ENCODE results near the gene CACNG6.
"Not testable (repeated sequence)": the region's sequence is repeated elsewhere in the genome, so short reads cannot be mapped to it uniquely, and the experiment has no call there.

CACNG6 gene

DNA sequence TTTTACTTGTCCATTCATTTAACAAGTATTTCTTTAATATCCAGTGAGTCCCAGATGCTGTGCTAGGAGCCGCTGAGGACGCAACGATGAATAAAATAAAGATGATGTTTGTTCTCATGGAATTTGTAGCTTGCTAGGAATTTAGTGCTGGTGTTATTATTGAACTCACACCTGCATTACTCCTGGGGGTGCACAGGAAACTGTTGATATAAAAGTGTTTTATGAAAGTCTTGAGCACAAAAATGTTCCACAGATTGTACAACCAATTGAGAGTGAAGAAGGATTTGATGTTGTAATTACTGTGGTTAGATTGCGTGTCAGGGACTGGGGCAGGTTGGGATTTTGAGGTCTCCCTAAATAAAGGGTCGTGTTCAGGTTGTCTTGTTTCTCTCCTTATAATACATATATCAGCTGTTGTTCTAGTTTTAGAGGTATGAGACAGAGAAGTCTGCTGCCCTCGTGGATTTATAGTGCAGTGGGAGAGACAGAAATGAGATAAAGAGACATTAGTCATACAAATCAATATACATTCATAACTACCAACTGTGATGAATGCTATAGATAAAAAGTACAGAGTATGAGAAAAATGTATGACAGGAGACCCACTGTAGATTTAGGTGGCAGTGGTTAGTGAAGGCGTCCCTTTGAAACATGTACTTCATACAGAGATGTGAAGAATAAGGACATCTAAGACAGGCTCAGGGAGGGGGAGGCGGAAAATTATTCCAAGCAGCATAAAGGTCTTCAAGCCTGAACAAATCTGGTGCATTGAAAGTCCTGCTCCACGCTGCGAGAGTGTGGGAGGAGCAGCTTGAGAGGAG, 11.3 kb downstream of the CACNG6 start:
- DNase-seq (ENCODE audit: low spot score): no peak

DNA sequence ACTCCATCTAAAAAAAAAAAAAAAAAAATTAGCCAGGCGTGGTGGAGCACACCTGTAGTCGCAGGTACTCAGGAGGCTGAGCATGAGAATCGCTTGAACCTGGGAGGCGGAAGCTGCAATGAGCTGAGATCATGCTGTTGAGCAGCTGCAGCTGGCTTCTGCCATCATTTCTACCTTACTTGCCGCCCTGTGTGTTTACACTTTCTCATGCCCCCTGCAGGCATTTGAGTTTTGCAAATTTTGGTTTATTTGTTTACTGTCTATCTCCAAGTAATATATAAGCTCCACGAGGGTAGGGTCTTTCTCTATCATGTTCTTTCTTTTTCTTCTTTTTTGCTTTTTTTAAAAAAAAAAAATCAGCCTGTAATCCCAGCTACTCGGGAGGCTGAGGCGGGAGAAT, 18.0 kb downstream of the CACNG6 start:
- DNase-seq (ENCODE audit: low spot score): no peak

DNA sequence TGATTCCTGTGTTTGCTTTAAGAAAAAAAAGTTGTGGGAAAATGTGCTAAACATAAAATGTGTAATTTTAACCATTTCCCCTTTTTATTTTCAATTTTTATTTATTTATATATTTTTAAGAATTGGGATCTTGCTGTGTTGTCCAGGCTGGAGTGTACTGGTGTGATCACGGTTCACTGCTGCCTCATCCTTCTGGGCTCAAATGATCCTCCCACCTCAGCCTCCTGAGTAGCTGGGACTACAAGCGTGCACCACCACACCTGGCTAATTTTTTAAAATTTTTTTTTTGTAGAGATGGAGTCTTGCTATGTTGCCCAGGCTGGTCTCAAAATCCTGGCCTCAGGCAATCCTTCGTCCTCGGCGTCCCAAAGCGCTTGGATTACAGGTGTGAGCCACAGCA, 19.0 kb downstream of the CACNG6 start:
- no peak for DNase-seq (ENCODE audit: low spot score)

DNA sequence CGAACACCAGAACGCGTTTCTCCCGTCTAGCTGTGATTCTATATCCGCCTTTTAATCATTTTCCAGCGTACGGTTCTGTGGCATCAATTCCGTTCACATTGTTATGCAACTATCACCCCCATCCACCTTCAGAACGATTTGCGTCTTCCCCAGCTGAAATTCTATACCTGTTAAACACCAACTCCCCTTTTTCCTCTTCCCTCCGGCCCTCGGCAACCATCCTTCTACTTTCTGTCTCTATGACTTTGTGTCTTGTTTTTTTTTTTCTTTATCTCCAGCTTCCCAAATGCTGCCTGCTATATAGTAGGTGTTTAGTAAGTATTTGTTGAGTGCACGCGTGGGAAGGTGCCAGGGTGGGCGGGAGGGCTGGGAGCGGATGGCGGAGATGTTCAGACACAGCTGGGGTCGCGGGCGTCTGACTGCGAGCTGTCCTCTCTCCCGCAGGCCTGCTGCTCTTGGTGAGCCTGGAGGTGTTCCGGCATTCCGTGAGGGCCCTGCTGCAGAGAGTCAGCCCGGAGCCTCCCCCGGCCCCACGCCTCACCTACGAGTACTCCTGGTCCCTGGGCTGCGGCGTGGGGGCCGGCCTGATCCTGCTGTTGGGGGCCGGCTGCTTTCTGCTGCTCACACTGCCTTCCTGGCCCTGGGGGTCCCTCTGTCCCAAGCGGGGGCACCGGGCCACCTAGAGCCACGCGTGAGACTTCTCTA, 20.2 kb downstream of the CACNG6 start:
- DNase-seq (ENCODE audit: low spot score): no peak

DNA sequence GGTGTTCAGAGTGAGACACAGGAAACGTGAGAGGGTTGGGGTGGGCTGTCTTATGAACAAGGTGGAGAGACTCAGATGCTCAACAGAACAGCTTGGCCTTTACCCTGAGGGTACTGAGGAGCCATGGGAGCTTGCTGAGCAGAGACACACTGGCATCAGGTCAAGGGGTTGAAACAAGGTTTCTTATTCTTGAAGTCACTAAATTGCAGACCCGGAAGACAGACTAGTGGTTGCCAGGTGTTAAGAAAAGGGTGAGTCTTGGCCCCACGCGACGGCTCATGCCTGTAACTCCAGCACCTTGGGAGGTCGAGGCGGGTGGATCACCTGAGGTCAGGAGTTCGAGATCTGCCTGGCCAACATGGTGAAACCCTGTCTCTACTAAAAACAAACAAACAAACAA, 22.4 kb downstream of the CACNG6 start:
- DNase-seq (ENCODE audit: low spot score): no peak

DNA sequence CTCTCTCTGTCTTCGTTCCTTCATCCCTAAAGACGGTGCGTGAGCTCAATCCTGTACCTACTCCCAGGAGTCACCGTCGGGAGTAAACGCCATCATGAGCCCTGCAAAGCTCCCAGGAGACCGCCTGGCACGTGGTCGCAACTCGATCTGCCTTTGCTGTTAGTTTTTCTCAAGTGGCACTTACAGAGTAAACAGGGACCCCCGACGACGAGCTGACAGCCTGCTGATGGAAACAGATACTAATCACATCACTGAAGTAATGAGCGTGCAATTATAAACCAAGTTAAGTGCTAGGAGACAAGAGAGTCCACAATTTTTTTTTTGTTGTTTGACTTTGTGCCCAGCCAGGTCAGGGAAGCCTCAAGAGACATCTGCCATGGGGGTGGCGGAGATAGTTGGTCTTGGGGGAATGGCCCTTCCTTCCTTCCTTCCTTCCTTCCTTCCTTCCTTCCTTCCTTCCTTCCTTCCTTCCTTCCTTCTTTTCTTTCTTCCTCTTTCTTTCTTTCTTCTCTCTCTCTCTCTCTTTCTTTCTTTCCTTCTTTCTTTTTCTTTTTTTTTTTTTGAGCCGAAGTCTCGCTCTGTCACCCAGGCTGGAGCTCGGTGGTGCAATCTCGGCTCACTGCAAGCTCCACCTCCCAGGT, 23.6 kb downstream of the CACNG6 start:
- DNase-seq (ENCODE audit: low spot score): no peak

DNA sequence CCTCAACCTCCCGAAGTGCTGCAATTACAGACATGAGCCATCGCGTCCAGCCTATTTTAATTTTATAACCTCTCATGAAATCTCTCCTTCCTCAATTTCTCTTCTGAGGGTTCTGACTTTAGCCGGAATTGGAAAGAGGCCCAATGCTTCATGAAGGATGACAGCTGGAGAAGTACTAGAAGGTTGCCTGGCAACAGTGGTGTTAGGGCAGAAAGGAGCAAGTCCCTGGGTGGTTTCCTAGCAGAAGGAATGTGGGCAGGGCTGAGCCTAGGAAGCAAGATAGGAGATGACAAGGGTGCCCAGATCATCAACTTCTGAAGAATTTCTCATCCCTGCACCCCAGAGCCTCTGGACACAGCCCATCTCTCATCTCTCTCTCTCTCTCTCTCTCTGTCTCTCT, 25.8 kb downstream of the CACNG6 start:
- DNase-seq (ENCODE audit: low spot score): no peak

DNA sequence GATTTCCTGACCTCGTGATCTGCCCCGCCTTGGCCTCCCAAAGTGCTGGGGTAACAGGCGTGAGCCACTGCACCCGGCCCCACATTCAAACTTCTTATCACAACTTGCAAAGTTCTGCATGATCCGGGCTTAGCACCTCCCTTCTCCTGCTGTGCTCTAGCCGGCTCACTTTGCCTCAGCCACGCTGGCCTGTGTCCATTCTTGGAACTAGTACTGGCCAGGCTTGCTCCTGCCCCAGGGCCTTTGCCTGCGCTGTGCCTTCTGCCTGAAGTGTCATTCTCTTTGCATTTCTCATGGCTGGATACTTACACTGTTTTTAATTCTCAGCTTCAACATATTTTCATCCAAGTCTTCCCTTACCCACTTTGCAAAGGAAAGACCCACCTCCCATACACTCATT, 29.9 kb downstream of the CACNG6 start:
- no peak for DNase-seq (ENCODE audit: low spot score)

DNA sequence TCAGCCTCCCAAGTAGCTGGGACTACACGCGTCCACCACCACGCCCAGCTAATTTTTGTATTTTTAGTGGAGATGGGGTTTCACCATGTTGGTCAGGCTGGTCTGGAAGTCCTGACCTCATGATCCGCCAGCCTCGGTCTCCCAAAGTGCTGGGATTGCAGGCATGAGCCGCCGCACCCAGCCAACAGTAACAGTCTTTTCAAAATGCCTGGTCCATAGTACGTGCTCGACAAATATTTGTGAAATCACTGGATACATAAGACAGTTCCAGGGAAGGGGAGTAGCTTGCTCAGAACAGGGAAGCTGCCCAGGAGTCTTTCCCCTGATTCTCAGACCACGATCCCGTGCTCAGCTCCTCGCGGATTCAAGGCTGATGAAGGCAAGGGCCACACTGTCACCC, 30.5 kb downstream of the CACNG6 start:
- DNase-seq (ENCODE audit: low spot score): no peak

DNA sequence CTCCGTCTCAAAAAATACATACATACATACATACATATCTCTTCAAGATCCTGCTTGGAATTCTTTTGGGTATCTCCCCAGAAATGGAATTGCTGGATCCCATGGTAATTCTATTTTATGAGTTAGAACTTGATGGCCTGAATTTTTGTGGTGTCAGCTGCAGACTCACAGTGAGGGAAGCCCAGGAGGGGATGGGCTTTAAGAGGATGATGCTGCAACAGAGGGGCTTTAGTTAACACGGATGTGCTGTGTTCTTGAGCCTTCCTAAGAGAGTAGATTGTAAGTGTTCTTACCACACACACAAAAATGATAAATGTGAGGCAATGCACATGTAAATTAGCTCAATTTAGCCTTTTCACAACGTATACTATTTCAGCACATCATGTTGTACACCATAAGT, 31.8 kb downstream of the CACNG6 start:
- DNase-seq (ENCODE audit: low spot score): no peak

DNA sequence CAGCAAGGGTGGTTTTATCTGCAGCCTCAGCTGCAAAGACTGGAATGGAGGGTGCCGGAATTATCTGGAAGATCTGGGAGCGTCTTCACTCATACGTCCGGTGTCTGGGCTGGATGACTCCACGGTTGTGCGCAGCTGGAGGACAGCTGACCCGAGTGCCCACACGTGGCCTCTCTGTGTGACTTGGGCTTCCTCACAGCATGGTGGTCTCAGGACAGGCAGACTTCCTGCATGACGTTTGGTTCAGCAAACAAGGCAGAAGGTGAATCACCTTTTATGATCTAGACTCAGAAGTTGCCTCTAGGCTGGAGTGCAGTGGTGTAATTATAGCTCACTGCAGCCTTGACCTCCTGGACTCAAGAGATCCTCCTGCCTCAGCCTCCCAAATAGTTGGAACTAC, 33.2 kb downstream of the CACNG6 start:
- DNase-seq (ENCODE audit: low spot score): no peak

DNA sequence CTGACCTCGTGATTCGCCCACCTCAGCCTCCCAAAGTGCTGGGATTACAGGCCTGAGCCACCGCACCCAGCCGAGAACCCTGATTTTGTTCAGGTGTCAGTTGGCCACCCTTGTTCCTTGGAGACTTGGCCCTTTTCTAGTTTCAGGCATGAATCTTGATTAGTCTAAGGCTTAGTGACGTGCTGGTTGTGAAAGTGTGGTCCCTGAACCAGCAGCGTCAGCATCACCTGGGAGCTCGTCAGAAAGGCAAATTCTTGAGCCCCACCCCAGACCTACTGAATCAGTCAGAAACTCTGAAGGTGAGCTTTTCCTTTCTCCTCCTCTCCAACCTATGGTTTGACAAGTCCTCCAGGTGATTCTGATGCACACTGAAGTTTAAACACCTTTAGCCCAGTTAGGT, 35.2 kb downstream of the CACNG6 start:
- DNase-seq (ENCODE audit: low spot score): no peak

DNA sequence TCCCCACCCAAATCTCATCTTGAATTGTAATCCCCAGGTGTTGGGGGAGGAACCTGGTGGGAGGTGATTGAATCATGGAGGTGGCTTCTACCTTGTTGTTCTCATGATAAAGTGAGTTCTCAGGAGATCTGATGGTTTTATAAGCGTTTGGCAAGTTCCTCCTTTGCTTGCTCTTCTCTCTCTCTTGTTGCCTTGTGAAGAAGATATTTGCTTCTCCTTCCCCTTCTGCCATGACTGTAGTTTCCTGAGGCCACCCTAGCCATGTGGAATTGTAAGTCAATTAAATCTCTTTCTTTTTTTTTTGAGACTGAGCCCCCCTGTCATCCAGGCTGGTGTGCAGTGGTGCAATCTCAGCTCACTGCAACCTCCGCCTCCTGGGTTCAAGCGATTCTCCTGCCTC, 37.9 kb downstream of the CACNG6 start:
- no peak for DNase-seq (ENCODE audit: low spot score)

DNA sequence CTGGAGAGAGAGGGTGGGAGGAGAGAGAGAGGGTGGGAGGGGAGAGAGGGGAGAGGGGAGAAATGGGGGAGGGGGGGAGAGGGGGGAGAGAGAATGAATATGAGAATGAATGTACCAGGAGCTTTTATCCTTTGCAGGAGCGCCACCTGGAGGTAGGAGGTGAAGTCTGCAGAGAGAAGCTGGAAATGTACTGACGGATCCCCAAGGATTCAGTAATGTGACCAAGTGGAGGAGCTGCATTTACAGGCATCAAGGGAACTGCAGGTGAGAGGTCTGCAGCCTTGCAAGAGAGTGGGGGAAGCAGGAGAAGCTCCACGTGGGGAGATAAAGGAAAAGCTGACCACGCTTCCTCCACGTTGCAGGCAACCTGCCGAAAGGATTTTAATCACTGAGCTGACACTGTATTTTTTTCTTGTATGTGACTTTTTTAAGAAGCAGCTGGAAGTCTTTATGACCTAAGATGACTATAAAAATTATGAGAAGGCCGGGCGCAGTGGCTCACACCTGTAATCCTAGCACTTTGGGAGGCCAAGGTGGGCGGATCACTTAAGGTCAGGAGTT, 38.6 kb downstream of the CACNG6 start:
- DNase-seq (ENCODE audit: low spot score): peak; percentile 70

DNA sequence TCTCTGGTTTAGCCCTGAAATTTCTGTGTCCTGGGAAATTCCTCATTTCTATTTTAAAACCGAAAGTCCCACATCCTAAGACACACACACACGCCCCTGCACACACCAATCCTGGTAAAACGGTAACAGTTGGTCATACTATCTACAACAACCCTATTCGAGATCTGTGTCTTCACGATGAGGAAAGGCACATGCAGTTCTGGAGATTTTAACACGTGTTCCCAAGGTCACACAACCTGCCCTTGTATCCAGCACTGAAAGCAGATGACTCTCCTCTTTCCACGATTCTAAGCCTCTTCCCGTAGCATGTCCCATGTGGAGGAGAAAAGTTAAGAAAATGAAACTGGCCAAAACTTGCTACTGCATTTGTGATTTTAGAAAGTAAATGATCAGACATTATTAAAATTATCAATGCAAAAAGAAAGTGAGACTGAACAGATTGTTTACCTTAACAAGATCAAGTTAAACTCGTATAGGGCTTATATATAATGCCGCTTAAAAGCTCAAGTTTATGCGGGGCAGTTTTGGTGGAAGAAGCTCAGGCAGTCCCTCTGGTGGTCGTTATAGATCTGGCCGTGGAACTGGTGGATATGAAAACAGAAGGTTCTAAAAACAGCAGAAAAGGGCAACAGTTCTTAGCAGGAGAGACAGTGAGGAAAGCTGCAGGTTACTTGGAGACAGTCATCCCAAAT, 39.6 kb downstream of the CACNG6 start:
- DNase-seq (ENCODE audit: low spot score): no peak

DNA sequence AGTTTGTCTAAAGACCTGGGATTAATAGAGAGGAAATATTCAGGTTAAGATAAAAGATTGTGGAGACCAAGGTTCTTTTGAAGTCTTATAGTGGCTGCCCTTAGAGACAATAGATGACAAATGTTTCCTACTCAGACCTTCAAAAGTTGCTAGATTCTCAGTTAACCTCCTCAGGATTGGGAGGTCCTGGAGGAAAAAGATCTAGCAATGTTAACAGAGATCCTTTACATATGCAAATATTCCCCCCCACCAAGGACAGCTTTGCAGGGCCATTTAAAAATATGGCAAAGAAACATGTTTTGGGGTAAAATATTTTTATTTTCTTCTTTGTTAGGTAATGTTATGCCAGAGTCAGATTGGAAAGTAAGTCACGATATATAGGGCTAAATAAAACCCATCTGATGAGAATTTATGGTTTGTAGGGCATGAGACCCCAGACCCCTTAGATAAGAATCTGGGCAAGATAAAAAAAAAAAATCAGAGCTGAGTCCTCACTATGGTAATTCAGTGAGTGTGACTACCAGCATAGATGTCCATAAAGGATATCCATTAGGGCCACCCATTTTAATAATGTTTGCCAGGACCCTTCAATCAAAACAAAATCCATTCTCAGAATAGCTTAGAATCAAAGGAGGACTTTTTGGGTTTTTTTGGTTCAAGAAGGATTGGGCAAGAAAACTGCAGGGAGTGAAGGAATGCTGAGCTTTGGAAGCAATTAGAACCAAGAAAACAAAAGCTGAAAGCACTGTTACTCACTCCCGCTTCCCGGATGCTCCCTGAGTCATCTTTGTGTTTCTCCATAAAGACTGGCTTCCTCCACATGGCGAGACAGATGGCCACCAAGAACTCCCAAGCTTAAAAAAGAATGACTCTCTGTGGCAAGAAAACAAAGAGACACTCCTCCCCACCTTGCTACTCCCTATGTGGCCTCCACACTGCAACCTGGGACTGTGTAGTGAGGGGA, 44.1 kb downstream of the CACNG6 start:
- peak; percentile 92 for DNase-seq (ENCODE audit: low spot score)

DNA sequence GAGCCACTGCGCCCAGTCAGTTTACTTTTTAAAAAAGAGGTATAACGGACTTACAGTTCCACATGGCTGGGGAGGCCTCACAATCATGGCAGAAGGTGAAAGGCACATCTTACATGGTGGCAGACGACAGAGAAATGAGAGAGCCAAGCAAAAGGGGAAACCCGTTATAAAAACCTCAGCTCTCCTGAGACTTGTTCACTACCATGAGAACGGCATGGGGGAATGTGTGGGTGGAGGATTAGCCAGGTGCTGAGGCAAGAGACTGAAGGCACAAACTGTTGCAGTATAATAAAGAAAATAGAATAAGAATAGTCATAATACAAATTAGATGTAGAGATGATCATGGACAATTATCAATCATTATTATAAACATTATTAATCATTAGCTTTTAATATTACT, 45.1 kb downstream of the CACNG6 start:
- not testable (repeated sequence) for DNase-seq (ENCODE audit: low spot score)

DNA sequence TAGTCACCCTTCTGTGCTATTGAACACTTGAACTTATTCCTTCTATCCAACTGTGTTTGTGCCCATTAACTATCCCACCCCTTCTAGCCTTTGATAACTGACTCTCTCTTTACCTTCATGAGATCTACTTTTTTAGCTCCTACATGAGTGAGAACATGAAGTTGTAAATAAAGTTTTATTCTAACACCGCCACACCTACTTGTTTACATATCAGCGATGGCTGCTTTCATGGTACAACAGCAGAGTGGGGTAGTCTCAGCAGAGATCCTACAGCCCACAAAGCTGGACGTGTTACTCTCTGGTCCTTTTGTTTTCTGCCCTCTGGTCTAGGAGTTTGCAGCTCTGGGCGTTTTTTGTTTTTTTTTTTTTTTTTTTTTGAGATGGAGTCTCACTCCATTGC, 48.6 kb downstream of the CACNG6 start:
- no peak for DNase-seq (ENCODE audit: low spot score)

DNA sequence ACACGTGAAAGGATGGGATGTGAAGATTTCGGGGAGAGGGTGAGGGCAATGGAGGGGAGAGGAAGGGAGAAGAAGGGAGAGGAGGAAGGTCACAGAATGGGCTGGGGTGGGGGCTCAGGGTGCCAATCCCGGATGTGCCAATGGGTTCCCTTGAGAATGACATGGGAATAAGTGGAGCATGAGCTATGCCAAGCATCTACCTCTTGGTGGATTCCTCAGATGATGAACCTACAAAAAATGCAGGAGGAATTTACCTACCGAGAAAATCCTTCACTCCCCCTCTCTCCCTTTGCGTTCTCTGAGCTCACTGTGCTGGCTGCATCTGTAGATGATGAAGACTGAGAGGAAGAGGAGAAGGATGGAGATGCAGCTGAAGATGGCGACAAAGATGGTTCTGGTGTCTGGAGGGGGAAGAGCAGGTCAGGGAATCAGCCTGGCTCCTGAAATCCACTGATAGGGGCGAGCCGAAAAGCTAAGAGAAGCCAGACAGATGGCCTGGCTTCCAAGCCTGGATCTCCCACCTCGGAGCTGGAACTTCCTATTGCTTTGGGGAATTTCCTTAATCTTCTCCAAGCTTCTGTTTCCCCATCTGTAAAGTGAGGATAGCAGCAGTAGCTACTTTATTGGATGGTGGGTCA, 50.7 kb downstream of the CACNG6 start:
- DNase-seq (ENCODE audit: low spot score): no peak

DNA sequence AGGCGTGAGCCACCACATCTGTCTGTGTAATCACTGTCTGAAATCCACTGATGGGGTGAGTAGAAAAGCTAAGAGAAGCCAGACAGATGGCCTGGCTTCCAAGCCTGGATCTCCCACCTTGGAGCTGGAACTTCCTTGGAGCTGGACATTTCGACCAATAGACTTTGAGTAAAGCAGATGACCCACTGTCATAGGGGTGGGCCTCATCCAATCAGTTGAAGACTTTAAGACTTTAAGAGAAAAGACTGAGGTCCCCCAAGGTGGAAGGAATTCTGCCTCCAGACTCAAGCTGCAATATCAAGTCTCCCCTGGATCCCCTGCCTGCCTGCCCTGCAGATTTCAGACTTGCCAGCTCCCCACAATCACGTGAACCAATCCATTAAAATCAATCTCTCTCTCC, 51.6 kb downstream of the CACNG6 start:
- DNase-seq (ENCODE audit: low spot score): no peak

DNA sequence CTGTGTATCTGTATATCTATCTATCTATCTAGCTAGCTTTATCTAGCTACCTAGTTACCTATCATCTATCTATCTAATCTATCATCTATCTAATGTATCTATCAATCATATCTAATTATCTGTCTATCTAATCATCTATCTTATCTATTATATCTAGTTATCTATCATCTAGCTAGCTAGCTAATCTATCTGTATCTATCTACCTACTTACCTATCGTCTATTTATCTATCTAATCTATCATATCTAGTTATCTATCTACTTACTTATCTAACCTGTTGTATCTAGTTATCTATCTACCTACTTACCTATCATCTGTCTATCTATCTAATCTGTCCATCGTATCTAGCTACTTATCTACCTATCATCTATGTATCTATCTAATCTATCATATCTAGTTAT, 54.3 kb downstream of the CACNG6 start:
- no peak for DNase-seq (ENCODE audit: low spot score)

All from AG08395 (cell line).